ENCODE measurements around the gene MSLN.
A peak's percentile ranks its signal among the peaks of the same experiment; 100 is the strongest.
"Not testable (repeated sequence)": the region's sequence is repeated elsewhere in the genome, so short reads cannot be mapped to it uniquely, and the experiment has no call there.

Gene MSLN

GRCh38 chr16:735982-736453 is 24.5 kb upstream of the MSLN start:
- DNase-seq = no peak

GRCh38 chr16:736936-737481 is 23.5 kb upstream of the MSLN start:
- DNase-seq = no peak

GRCh38 chr16:739560-740458 is 20.7 kb upstream of the MSLN start:
- no peak for DNase-seq

GRCh38 chr16:740459-740763 is 20.1 kb upstream of the MSLN start:
- DNase-seq = no peak

- peak; percentile 93 for DNase-seq
Measured at GRCh38 chr16:740764-741505, 19.6 kb upstream of the MSLN start, which contains the start of gene CIAO3. TSS of gene CIAO3 (minus strand) at chr16:740997. CDS start at chr16:740985, 12 bp downstream.

GRCh38 chr16:741986-742629 is 18.4 kb upstream of the MSLN start:
- no peak for DNase-seq

GRCh38 chr16:742894-743293 is 17.6 kb upstream of the MSLN start:
- DNase-seq = not testable (repeated sequence)

- no peak for DNase-seq
Measured at GRCh38 chr16:743794-744500, 16.6 kb upstream of the MSLN start.

- DNase-seq = no peak
Measured at GRCh38 chr16:745739-746138, 14.8 kb upstream of the MSLN start.

- DNase-seq = no peak
Measured at GRCh38 chr16:746637-747036, 13.9 kb upstream of the MSLN start.

- DNase-seq = no peak
Measured at GRCh38 chr16:747978-748746, 12.4 kb upstream of the MSLN start.

GRCh38 chr16:749010-749409 is 11.5 kb upstream of the MSLN start:
- no peak for DNase-seq

GRCh38 chr16:750485-750884 is 10.0 kb upstream of the MSLN start:
- DNase-seq = no peak

GRCh38 chr16:751152-752006 is 9.2 kb upstream of the MSLN start:
- no peak for DNase-seq

- no peak for DNase-seq
Measured at GRCh38 chr16:752007-752312, 8.6 kb upstream of the MSLN start.

GRCh38 chr16:754121-754607 is 6.4 kb upstream of the MSLN start:
- not testable (repeated sequence) for DNase-seq

GRCh38 chr16:754656-755055 is 5.9 kb upstream of the MSLN start:
- DNase-seq = peak; percentile 15

GRCh38 chr16:756428-756827 is 4.1 kb upstream of the MSLN start:
- DNase-seq = no peak

- no peak for DNase-seq
Measured at GRCh38 chr16:759110-759910, 1.2 kb upstream of the MSLN start.

- no peak for DNase-seq
Measured at GRCh38 chr16:760065-760464, 469 bp upstream of the MSLN start.
